H1 (cell line): ENCODE results near the gene HACE1. TPM values are rescaled to one million over a fixed set of nuclear protein-coding genes. Genes with fewer than 3 reads are reported as not detected.

Source experiments
- CTCF ChIA-PET: fragments of 300-600 bp; sonication (Branson Sonifier 250); formaldehyde crosslinking; loops from one replicate; lab custom pipeline; 2021; ENCODE audit not compliant: partially characterized antibody; lab: Charles Lee
- POLR2A ChIA-PET: fragments of 300-600 bp; sonication (Branson Sonifier 250); formaldehyde crosslinking; loops from one replicate; lab custom pipeline; 2021; ENCODE audit warnings: inconsistent platforms; ENCODE audit not compliant: partially characterized antibody; lab: Charles Lee
- DNase-seq, 2 experiments: peaks; one replicate each; pipeline versions ENCODE4 v3.0.0 to v3.0.0-alpha.2; 2010 to 2022; ENCODE audit warnings: low spot score in 2 of 2, low read depth in 1 of 2, mixed read lengths in 1 of 2
- FAIRE-seq: peaks from 2 replicates; lab custom pipeline; 2011; peaks lifted over from hg19 to GRCh38; lab: Jason Lieb, UNC
- H2AFZ ChIP-seq: 2 replicates; pipeline ENCODE4 v1.8.1; 2012; ENCODE audit warnings: low read length, inconsistent platforms
- H2AK5ac ChIP-seq: 2 replicates; pipeline ENCODE4 v1.6.1; 2013; ENCODE audit warnings: low read depth, low read length
- H2BK120ac ChIP-seq: replicated peaks from 2 replicates; pipeline ENCODE3; 2013; ENCODE audit warnings: low read depth, low read length, inconsistent platforms
- H2BK12ac ChIP-seq: 2 replicates; pipeline ENCODE4 v1.6.1; 2013; ENCODE audit warnings: low read depth, low read length
- H2BK15ac ChIP-seq: 2 replicates; pipeline ENCODE4 v1.6.1; 2013; ENCODE audit warnings: low read length
- H2BK20ac ChIP-seq: 2 replicates; pipeline ENCODE4 v1.6.1; 2013; ENCODE audit warnings: low read length
- H2BK5ac ChIP-seq: 2 replicates; pipeline ENCODE4 v1.6.1; 2013; ENCODE audit warnings: low read depth, low read length
- H3K14ac ChIP-seq: 2 replicates; pipeline ENCODE4 v1.6.1; 2013; ENCODE audit warnings: inconsistent platforms; ENCODE audit not compliant: insufficient read length
- H3K18ac ChIP-seq: 2 replicates; pipeline ENCODE4 v1.6.1; 2013; ENCODE audit warnings: low read length; ENCODE audit errors: extremely low read depth
- H3K23ac ChIP-seq: 2 replicates; pipeline ENCODE4 v1.6.1; 2013; ENCODE audit warnings: inconsistent platforms; ENCODE audit not compliant: insufficient read length
- H3K23me2 ChIP-seq: 2 replicates; pipeline ENCODE4 v1.6.1; 2013; ENCODE audit warnings: low read depth, low read length
- H3K27ac ChIP-seq: 2 replicates; pipeline ENCODE4 v1.6.1; 2011; ENCODE audit warnings: low read depth, low read length, inconsistent platforms
- H3K27me3 ChIP-seq, 4 experiments: replicated peaks in 1 of 4; 1 replicate in 1 of 4; 2 replicates in 3 of 4; pipeline versions ENCODE4 v1.6.1 to v1.8.1; 2011 to 2013; ENCODE audit warnings: low read length in 3 of 4, mild to moderate bottlenecking in 3 of 4, inconsistent platforms in 2 of 4, mixed read lengths in 2 of 4, moderate library complexity in 1 of 4; ENCODE audit not compliant: control insufficient read depth in 3 of 4, insufficient read depth in 3 of 4; ENCODE audit errors: extremely low read depth in 1 of 4
- H3K36me3 ChIP-seq, 4 experiments: 2 replicates each; pipeline versions ENCODE4 v1.6.1 to v1.8.1; 2011 to 2013; ENCODE audit warnings: mild to moderate bottlenecking in 4 of 4, low read length in 3 of 4, moderate library complexity in 2 of 4, control low read depth in 1 of 4, inconsistent platforms in 1 of 4; ENCODE audit not compliant: insufficient read depth in 4 of 4, control insufficient read depth in 2 of 4
- H3K4ac ChIP-seq: replicated peaks from 2 replicates; pipeline ENCODE3; 2013; ENCODE audit warnings: low read length, low read depth, mixed read lengths, inconsistent platforms; ENCODE audit not compliant: insufficient read length
- H3K4me1 ChIP-seq, 4 experiments: replicated peaks in 1 of 4; 1 replicate in 1 of 4; 2 replicates in 3 of 4; pipeline versions ENCODE4 v1.6.1 to v1.8.1; 2011 to 2013; ENCODE audit warnings: low read length in 3 of 4, inconsistent platforms in 2 of 4, mixed read lengths in 1 of 4; ENCODE audit not compliant: insufficient read depth in 4 of 4, control insufficient read depth in 3 of 4
- H3K4me2 ChIP-seq, 2 experiments: 2 replicates each; pipeline versions ENCODE4 v1.6.1 to v1.8.1; 2011 to 2013; ENCODE audit warnings: low read depth in 2 of 2, low read length in 2 of 2, control low read depth in 1 of 2, inconsistent platforms in 1 of 2, mild to moderate bottlenecking in 1 of 2; ENCODE audit not compliant: insufficient read depth in 1 of 2
- H3K4me3 ChIP-seq, 4 experiments: fragments of 200-600, 300-600 bp in 1 of 4; sonication (generic), shearing (Covaris generic), sonication (Bioruptor Twin) in 1 of 4; 2 replicates each; pipeline versions ENCODE4 v1.5.1 to v1.8.1; 2011 to 2016; ENCODE audit warnings: low read length in 4 of 4, low read depth in 3 of 4, control low read depth in 2 of 4, inconsistent platforms in 2 of 4, mild to moderate bottlenecking in 2 of 4, mixed read lengths in 1 of 4, moderate library complexity in 1 of 4; ENCODE audit not compliant: insufficient read depth in 2 of 4; ENCODE audit errors: extremely low read depth in 1 of 4
- H3K56ac ChIP-seq: replicated peaks from 2 replicates; pipeline ENCODE3; 2013; ENCODE audit warnings: low read depth, mild to moderate bottlenecking, mixed read lengths, low read length, inconsistent platforms; ENCODE audit not compliant: insufficient read length
- H3K79me1 ChIP-seq: 2 replicates; pipeline ENCODE4 v1.6.1; 2013; ENCODE audit warnings: low read depth, low read length, control low read depth
- H3K79me2 ChIP-seq, 2 experiments: 2 replicates each; pipeline versions ENCODE4 v1.6.1 to v1.8.1; 2012 to 2013; ENCODE audit warnings: low read length in 2 of 2, mild to moderate bottlenecking in 2 of 2, inconsistent platforms in 1 of 2; ENCODE audit not compliant: insufficient read depth in 2 of 2, control insufficient read depth in 1 of 2
- H3K9ac ChIP-seq, 4 experiments: replicated peaks in 1 of 4; 1 replicate in 1 of 4; 2 replicates in 3 of 4; pipeline versions ENCODE4 v1.6.1 to v1.8.1; 2011 to 2013; ENCODE audit warnings: low read depth in 3 of 4, low read length in 3 of 4, control low read depth in 2 of 4, mild to moderate bottlenecking in 2 of 4, moderate library complexity in 2 of 4, inconsistent platforms in 1 of 4; ENCODE audit errors: extremely low read depth in 1 of 4
- H3K9me3 ChIP-seq, 2 experiments: 2 replicates each; pipeline versions ENCODE4 v1.6.1 to v1.8.1; 2012 to 2013; ENCODE audit warnings: mild to moderate bottlenecking in 2 of 2, moderate library complexity in 2 of 2, control low read depth in 1 of 2, inconsistent platforms in 1 of 2, low read depth in 1 of 2, low read length in 1 of 2, mixed read lengths in 1 of 2; ENCODE audit not compliant: insufficient read depth in 2 of 2
- H4K20me1 ChIP-seq, 2 experiments: replicated peaks in 1 of 2; 2 replicates each; pipeline versions ENCODE3 to v1.8.1; 2011 to 2013; ENCODE audit warnings: inconsistent platforms in 2 of 2, low read length in 2 of 2, mild to moderate bottlenecking in 1 of 2; ENCODE audit not compliant: insufficient read depth in 2 of 2, control insufficient read depth in 1 of 2
- H4K5ac ChIP-seq: 2 replicates; pipeline ENCODE4 v1.6.1; 2013; ENCODE audit warnings: low read length, low read depth, mixed read lengths, inconsistent platforms; ENCODE audit not compliant: insufficient read length
- H4K8ac ChIP-seq: 2 replicates; pipeline ENCODE4 v1.8.0; 2013; ENCODE audit warnings: mild to moderate bottlenecking, moderate library complexity, low read length, inconsistent platforms; ENCODE audit not compliant: insufficient read depth; ENCODE audit errors: extremely low read depth
- H4K91ac ChIP-seq: replicated peaks from 2 replicates; pipeline ENCODE3; 2013; ENCODE audit warnings: low read length, mixed read lengths, inconsistent platforms; ENCODE audit not compliant: insufficient read length
- ASH2L ChIP-seq: fragments of 200-600, 300-600 bp; sonication (generic); IDR thresholded peaks from one replicate; pipeline ENCODE4 v1.7.1; 2017; ENCODE audit warnings: low read length
- ATF3 ChIP-seq: IDR thresholded peaks from 2 replicates; pipeline ENCODE4 v1.6.1; 2011; ENCODE audit warnings: low read depth, mild to moderate bottlenecking, low read length; ENCODE audit not compliant: insufficient read depth
- BACH1 ChIP-seq: IDR thresholded peaks from 2 replicates; pipeline ENCODE4 v1.6.1; 2012; ENCODE audit warnings: low read length, improper control_type of control experiment
- CBX8 ChIP-seq: fragments of 300-800, 300-1000 bp; sonication (generic); IDR thresholded peaks from 2 replicates; pipeline ENCODE4 v1.7.1; 2016; ENCODE audit warnings: low read depth, low read length, borderline replicate concordance
- EP300 ChIP-seq, 2 experiments: IDR thresholded peaks; 1 replicate in 1 of 2; 2 replicates in 1 of 2; pipeline ENCODE4 v1.6.1; 2011 to 2012; ENCODE audit warnings: low read depth in 2 of 2, low read length in 2 of 2, mild to moderate bottlenecking in 2 of 2, borderline replicate concordance in 1 of 2, inconsistent platforms in 1 of 2, moderate library complexity in 1 of 2
- HDAC6 ChIP-seq: IDR thresholded peaks from one replicate; pipeline ENCODE4 v1.7.1; 2012; ENCODE audit warnings: low read depth, mild to moderate bottlenecking, inconsistent platforms, low read length, moderate library complexity
- JUND ChIP-seq: IDR thresholded peaks from 2 replicates; pipeline ENCODE4 v1.6.1; 2011; ENCODE audit warnings: mild to moderate bottlenecking, improper control_type of control experiment, low read length
- KDM5A ChIP-seq: fragments of 200-600 bp; IDR thresholded peaks from 2 replicates; pipeline ENCODE4 v1.7.1; 2012; ENCODE audit warnings: mild to moderate bottlenecking, low read length, inconsistent platforms, mixed read lengths
- POLR2A ChIP-seq, 2 experiments: IDR thresholded peaks; 1 replicate in 1 of 2; 2 replicates in 1 of 2; pipeline ENCODE4 v1.6.1; 2011; ENCODE audit warnings: low read depth in 2 of 2, low read length in 2 of 2, mild to moderate bottlenecking in 2 of 2; ENCODE audit errors: control extremely low read depth in 1 of 2
- POU5F1 ChIP-seq: IDR thresholded peaks from 2 replicates; pipeline ENCODE4 v1.6.1; 2011; ENCODE audit warnings: low read depth, mild to moderate bottlenecking, low read length, moderate library complexity
- SIRT6 ChIP-seq: IDR thresholded peaks from one replicate; pipeline ENCODE4 v1.7.1; 2012; ENCODE audit warnings: low read length, inconsistent platforms
- SRF ChIP-seq: IDR thresholded peaks from 2 replicates; pipeline ENCODE4 v1.6.1; 2011; ENCODE audit warnings: mild to moderate bottlenecking, low read depth, low read length, moderate library complexity
- WGBS, 2 experiments: shearing (Covaris generic) in 1 of 2; methylation state at CpG; one replicate each; pipeline versions ENCODE4 v1.1.6 to v1.1.7; 2013 to 2015; ENCODE audit warnings: low lambda C conversion rate in 2 of 2, mixed read lengths in 2 of 2, inconsistent platforms in 1 of 2, low coverage in 1 of 2, missing lambda C conversion rate in 1 of 2; ENCODE audit not compliant: insufficient replicate concordance in 2 of 2, insufficient coverage in 1 of 2, insufficient read length in 1 of 2; ENCODE audit errors: extremely low coverage in 1 of 2, missing lambda C conversion rate in 1 of 2; 5-methylcytosine and 5-hydroxymethylcytosine counted together
- polyA plus RNA-seq, 7 experiments: library from polyadenylated mRNA; depleted of rRNA in 3 of 7; stranded (reverse) in 5 of 7; unstranded in 2 of 7; fragments of >200 nt in 5 of 7; fragments of 200-250 nt in 2 of 7; gene quantifications; 1 replicate in 5 of 7; 2 replicates in 1 of 7; 4 replicates in 1 of 7; pipeline versions ENCODE4 v1.2.1 to v1.2.3, GENCODE V29; 2011 to 2013; ENCODE audit warnings: missing spikeins in 2 of 7, mixed read lengths in 2 of 7
- total RNA-seq: library from RNA; stranded (reverse); fragmentation: NEBNext Ultra II Directional; extraction: Animal tissue kit (Norgen Biotek cat#: 25700); gene quantifications from 2 replicates; pipeline ENCODE4 v1.2.1, GENCODE V29; 2021

The HACE1 gene
- total and polyA plus RNA-seq, 2 of the 8 experiments (the other 6 are each of a cell fraction or from before 2014, with no cell fraction given) = 7.1 to 21.3 TPM

GRCh38 chr6:104884867-104885517, 25.3 kb upstream of the HACE1 start:
- Histone ChIP-seq H4K8ac (no peak overlapping the region), H4K20me1 (no peaks in the 10 kb centered on the region), H3K79me1 (no peaks in the 10 kb centered on the region), H4K5ac (no peak overlapping the region), H3K23me2 (no peaks in the 10 kb centered on the region), H3K18ac (no peak overlapping the region), H3K56ac (no peak overlapping the region), H3K4me3 (no peak overlapping the region), H3K9ac (no peak overlapping the region), H2BK120ac (no peak overlapping the region), H3K36me3 (peaks cover 0 to 4% (median 0%) of the 10 kb centered on the region in 4 experiments; a peak in 1 of 8 replicates), H2BK20ac (no peak overlapping the region), H3K4me1 (no peaks in the 10 kb centered on the region)
- ChIA-PET POLR2A (interaction anchor here (1.0 kb wide), 1 partner anchor 26 kb away, joined by 3 read pairs; the partner anchor contains the start of gene HACE1), CTCF (interaction anchor here (0.8 to 4.2 kb wide), 4 partner anchors 13 to 56 kb away, joined by 3 to 18 read pairs (median 4); no protein-coding TSS in a partner anchor)
- no peak for FAIRE-seq
- no peak for DNase-seq
- no peak for TF ChIP-seq SRF
- TF ChIP-seq ASH2L = no peak
- TF ChIP-seq SIRT6 = no peak
- no peak for TF ChIP-seq ATF3
- TF ChIP-seq HDAC6 = no peak
- TF ChIP-seq KDM5A = no peak
- TF ChIP-seq POU5F1 = no peak
- no peak for TF ChIP-seq BACH1
- no peak for TF ChIP-seq POLR2A (IDR thresholded peaks at IDR 0.05; ENCODE audit: control extremely low read depth in 1 of 2, low read depth in 2 of 2, low read length in 2 of 2)
- no peak for TF ChIP-seq JUND
- TF ChIP-seq EP300 (IDR thresholded peaks at IDR 0.05; ENCODE audit: borderline replicate concordance in 1 of 2, low read depth in 2 of 2, low read length in 2 of 2) = no peak
- TF ChIP-seq CBX8 = no peak
- TF ChIP-seq, all 59 proteins: peak for 0
- Histone ChIP-seq H3K23ac (no peak overlapping the region), H3K27me3 (no peaks in the 10 kb centered on the region), H4K91ac (no peak overlapping the region), H3K14ac (no peak overlapping the region), H3K4me2 (no peak overlapping the region), H2BK5ac (no peak overlapping the region), H3K4ac (no peak overlapping the region), H3K9me3 (peaks cover 6 to 14% of the 10 kb centered on the region in 2 experiments; a peak in 3 of 4 replicates), H3K27ac (no peak overlapping the region), H2BK12ac (no peak overlapping the region), H2AFZ (no peak overlapping the region), H3K79me2 (no peaks in the 10 kb centered on the region), H2BK15ac (no peak overlapping the region), H2AK5ac (no peak overlapping the region)
- WGBS, 2 experiments = 86% methylated on average over 12 of the region's 12 CpGs; no CpG with 5 or more reads in 1 of the 2 experiments
